ENCODE data around the gene SLC26A9.

The SLC26A9 gene

DNA sequence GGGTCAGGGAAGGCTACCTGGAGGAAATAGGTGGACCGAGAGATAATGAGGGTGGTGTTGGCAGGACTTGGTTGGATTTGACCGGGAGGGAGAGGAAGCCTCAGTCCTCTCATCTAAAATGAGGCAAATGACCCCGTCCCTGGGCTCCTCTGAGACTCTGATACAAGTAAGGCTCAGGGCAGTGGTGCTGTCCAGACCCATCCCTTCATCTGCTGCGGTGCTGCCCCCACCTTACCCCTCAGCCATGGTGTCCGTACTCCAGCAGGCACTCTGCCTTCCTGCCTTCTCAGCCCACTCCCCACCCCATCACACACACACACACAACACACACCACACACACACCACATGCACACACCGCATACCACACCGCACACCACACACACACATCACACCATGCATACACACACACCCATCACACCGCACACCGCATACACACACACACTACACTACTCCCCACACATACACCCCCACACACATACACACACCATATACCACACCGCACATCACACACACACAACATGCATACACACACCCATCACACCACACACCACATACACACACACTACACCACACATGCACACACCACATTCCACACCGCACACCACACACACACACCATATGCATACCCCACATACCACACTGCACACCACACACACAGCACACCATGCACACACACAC, 29.4 kb upstream of the SLC26A9 start:
- DNase-seq (ENCODE audit: low spot score): no peak

DNA sequence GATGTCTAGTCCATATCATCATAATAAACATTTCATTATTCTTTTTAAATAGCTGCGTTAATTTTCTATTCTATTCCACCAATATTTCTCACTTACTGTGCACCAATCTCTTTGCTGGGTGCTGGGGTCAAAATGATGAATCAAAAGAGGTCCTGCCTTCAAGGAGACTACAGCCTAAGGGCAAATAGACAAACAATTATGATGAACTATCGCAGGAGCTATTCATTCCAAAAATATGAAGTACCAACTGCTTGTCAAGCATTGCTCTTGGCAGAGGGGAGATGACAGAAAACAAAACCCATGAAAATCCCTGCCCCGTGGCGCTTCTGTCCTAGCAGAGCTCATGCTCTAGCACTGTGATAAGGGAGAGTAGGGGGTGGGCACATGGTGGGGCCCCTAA, 28.8 kb upstream of the SLC26A9 start:
- DNase-seq (ENCODE audit: low spot score): no peak

DNA sequence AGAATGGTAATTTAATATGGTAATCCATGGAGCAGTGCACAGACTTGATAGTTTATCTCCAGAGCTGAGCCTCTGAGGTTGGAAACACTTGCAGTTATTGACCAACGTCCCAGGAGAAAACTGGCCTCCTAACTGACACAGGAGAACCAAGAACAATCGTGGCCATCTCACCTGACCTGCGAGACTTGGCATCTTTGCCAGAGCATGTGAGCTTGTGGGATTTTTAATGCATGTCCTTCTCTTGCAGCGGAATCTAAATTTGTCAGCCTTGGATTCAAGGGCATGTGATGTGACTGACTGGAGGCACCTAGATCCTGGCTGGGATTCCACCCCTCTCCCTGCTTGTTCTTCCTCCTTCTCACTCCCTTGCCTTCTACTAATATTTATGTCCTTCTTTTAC, 27.8 kb upstream of the SLC26A9 start:
- no peak for DNase-seq (ENCODE audit: low spot score)

DNA sequence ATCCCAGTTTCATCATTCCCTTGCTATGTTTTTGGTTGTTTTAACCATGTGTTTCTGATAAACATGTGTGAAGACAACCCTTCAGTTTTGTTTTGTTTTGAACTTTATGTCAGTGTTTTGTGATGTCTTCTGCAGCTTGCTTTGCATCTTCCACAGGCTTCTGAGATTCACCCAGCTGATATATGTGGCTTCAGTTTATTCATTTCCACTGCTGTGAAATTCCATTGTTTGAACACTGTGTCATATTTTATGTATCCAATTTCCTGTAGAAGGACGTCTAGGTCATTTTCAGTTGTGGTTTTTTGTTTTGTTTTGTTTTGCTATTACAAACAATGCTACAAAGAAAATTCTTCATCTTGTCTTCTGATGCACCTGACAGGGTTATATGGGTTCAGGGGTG, 27.2 kb upstream of the SLC26A9 start:
- DNase-seq (ENCODE audit: low spot score): no peak

DNA sequence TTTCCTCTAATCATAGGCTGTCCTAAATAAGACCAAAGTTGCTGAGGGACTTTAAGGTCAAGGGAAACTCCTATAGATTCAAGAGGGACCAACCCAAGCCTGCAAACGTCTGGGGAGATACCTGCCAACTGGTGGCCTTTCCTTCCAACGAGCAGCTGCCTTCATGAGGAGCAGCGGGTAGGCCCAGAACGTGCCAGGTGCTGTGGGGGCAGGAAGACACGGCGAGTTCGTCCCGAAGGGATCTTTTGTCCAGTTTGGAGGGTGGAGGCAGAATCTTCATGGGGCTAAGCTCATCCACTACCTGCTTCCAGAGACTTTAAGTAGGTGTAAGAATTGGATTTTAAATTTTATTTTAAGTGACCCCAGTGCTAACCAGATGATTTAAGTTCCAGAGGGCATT, 26.0 kb upstream of the SLC26A9 start:
- no peak for DNase-seq (ENCODE audit: low spot score)

DNA sequence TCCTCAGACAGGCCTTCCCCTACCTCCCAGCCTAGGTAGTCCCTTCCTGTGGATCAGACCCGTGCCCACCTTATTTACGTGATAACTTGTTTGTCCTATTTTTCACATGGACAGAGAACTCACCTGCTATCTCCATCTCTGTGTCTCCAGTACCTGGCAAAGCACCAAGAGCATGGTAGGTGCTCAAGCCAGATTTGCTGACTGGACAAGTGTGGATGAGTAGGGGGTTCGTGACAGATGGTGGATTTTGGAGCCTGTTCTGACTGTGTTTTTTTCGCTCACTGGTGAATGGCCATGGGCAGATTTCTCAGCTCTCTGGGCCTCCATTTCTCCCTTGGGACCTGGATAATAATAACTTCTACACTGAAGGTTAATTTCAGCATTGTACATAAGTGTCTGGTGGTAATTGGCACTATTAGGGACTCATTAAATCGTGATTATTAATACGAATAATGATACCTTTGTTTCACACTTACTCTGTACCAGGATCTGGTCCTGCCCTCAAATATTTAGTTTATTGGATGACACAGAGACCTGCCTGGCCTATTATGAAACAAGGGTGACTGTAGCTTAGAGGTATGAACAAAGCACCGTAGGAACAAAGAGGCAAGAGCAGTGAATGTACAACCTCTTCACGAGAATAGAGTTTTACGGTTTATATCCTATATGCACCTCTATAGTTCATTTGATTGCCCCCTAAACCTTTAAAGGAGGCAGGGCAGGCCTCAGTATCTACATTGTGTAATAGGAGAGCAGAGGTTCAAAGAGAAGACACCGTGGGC, 24.5 kb upstream of the SLC26A9 start:
- no peak for DNase-seq (ENCODE audit: low spot score)

DNA sequence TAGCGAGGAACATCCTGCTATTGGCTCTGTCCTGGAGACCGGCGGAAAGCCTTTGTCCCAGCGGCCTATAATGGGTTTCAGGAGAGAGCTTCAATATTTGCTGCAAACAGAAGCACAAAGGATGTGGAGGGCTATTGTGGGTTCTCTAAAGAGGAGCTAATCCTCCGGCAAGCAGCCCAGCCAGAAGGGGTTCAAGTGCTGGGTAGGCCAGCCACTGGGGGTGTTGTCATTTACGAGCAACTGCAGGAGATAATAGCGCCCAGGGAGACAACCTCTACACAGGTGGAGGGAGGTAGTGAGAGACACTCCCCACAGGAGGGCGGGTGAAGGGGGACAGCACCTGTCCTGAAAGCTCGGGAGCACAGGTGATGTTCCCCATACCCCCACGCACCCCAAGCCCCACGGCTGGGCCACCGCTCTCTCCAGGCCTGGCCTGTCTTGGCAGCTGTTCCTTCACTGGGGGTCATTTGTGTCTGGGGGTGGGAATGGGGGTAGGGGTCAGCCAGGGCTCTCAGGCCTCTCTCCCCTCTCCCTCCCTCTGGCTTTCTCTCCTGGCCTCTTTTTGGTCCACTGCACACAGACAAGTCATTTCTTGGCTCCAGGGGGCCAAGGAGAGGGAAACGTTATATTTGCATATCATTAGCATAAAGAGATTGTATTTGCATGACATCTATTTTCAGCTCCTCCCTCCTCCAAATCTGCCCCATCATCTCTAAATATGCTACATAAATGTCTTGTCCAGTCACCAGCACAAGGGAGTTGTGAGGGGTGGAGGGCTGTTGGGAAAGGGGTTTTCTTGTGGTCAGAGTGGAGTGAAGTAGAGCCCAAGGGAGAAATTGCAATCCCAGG, 22.0 kb upstream of the SLC26A9 start:
- no peak for DNase-seq (ENCODE audit: low spot score)

DNA sequence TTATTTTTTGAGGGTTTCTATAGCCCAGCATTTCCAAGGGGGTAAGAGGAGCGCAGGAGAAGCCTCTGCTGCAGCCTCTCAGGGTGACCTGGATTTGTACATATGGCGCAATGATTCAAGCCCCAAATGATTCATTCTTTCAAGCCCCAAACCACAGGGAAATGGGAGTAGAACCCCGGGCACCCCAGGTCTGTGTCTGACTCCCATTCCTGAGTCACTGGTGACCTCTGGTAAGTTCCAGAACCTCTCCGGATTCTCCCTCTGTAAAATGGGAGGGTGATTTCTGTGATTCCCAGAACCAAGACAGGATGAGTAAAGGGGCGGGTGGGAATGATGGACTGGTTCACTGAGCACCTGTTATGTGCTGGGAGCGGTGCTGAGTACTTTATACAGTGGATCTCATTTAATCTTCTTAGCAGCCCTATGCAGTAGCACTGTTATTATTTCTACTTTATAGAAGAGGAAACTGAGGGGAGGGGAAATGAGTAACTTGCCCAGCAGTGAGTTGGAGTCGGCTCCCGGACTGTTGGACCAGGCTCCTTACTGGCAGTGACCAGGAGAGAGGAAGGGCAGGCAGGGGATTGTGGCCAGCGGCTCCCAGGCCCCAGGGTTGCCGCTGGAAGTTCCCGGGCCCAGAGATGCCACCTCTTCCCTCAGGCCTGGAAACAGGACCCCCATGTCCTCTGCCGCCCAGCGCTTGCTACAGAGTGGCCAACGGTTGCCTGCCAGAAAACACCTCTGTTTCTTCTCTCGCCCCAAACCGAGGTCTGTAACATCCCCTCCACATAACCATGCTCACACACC, 20.3 kb upstream of the SLC26A9 start:
- no peak for DNase-seq (ENCODE audit: low spot score)

DNA sequence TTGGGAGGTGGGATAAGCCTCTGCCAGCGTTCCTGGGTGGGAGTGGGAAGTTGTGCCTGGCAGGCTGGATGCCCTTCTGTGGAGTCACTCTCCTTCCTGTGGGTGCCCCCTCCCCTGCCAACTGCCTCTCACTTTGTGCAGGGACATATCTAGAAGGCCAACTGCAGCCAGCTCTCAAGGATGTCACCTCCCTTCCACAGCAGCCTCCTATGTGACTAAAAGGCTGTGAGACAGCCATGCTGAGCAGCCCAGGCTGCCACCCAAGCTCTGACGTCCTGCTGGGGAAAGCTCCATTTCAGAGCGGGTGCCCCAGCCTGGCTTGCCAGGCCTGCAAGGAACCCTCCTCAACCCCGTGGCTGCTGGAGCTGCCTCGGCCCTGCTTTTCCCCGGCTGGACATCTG, 19.6 kb upstream of the SLC26A9 start:
- DNase-seq (ENCODE audit: low spot score): no peak

DNA sequence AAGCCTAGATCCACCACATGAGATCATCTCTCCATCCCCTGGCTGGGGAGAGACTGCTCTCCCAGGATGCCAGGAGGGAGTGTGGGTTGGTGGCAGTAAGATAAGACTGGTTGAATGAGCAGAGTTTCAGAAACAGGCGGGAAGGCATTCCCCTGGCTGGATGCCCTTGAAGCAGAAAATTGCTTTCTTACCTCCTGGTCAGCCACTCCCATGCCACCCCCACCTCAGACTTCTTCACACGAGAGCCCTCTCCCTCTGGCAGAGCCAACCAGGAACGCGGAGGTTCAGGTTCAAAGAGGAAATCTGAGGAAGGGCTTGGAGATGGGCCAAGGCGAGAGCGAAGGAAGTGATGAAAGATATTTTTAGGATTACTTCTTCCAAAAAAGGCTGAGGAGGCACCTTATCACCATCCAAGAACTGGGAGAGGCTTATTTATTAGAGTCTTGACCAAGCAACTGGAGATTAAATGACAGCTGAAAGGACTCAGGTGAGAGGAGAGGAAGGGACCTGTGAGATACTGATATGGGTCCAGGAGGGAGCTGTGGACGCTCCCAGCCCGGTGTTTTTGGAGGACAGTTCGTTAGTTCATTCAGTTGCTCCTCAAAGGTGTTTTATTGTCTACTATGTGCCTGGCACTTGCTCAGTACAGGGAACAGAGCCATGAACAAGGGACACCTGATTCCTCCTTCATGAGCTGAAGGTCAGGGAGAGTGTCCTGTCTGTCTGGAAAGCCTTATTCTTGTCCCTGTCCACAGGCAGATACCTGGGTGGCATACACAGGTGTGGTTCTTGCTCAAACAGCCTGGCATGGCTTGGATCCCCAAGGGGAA, 18.9 kb upstream of the SLC26A9 start:
- no peak for DNase-seq (ENCODE audit: low spot score)

DNA sequence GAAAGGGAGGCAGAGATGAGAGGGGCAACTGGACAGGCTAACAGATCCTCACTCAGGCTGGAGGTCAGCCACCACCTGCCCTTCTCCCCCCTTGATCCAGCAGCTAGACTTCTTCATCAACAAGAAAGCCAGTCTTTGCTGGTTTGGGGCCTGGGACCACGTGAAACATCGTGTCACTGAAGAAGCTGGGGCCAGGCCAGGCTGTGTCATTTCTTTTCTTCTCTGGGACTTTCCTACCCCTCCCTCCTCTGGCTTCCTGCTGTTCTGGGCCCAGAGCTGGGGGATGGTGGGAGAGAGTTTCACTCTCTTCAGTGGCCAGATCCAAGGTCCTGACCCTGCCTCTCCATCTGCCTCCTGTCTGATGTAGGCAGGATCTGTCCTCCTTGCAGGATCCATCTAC, 18.1 kb upstream of the SLC26A9 start:
- DNase-seq (ENCODE audit: low spot score): no peak

DNA sequence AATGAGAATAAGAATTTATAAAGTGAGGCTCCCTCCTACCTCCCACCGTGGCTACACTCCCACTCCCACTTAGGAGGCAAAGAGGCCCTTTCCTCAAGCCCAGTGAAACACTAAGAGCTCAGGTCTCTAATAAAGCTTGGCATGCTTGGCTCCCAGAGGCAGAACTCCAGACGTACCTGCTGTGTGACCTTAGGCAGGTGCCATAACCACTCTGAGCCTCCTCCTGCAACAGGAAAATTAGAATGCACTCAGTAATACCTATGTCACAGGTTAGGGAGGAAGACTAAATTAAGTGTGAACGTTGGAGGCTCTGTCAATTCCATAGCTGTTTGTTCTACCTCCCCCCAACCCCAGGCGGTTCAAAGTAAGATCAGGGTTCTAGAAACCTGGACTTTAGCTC, 16.5 kb upstream of the SLC26A9 start:
- no peak for DNase-seq (ENCODE audit: low spot score)

DNA sequence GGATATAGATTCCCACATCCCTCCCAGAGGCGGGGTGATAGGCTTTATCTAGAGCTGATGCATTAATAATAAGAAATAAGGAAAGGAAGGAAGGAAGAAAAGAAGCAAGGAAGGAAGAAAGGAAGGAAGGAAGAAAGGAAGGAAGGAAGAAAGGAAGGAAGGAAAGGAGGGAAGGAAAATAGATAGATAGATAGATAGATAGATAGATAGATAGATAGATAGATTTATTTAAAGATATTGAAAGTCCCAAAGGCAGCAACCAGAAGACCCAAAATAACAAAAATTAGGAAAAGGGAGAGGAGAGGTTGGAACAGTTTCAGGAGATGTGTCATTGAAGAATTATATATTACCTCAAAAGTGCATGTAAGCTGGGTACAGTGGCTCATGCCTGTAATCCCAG, 12.2 kb upstream of the SLC26A9 start:
- DNase-seq (ENCODE audit: low spot score): no peak

DNA sequence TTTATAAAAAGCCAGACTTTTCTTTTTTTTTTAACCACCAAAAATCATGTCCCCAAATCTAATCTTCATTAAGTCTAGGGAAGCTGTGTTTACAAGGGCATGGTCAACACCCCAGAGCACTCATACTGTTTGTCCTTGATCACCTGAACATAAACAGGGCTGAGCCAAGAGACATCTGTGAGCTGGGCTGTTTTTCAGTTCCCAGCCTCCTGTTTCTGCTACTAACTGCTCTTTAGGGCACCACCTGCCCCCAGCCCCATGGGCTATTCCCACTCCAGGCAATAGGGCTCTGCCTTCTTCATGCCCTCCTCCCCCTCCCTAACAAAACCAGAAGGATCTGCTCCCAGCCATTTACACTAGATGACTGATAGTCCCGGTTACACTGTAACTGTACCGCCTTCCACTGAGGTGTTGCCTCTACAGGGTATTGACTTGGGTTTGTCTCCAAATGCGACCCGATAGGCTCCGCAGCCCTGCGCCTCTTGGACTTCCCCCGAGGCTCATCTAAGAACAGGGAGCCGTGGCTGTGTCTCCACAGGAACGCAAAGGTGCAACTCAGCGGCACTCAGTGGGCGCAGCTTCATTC, 11.7 kb upstream of the SLC26A9 start:
- no peak for DNase-seq (ENCODE audit: low spot score)

DNA sequence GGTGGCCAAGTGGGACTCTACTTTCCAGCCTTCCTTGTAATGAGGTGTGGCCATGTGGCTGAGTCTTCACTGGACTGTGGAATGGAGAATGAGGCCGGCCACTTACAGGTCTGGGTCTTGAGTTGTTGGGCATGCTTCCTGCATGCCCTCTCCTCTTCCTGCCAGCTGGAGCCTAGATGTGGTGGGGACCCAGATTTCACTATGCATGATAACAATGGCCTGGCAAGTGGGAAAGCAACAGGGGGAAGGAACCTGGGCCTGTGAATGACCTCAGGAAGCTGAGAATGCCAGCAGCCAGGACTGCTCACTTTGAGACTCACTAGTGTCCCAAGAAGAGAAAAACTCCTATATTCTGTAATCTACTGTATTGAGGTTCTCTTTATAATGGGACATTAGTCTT, 8.5 kb upstream of the SLC26A9 start:
- DNase-seq (ENCODE audit: low spot score): no peak

DNA sequence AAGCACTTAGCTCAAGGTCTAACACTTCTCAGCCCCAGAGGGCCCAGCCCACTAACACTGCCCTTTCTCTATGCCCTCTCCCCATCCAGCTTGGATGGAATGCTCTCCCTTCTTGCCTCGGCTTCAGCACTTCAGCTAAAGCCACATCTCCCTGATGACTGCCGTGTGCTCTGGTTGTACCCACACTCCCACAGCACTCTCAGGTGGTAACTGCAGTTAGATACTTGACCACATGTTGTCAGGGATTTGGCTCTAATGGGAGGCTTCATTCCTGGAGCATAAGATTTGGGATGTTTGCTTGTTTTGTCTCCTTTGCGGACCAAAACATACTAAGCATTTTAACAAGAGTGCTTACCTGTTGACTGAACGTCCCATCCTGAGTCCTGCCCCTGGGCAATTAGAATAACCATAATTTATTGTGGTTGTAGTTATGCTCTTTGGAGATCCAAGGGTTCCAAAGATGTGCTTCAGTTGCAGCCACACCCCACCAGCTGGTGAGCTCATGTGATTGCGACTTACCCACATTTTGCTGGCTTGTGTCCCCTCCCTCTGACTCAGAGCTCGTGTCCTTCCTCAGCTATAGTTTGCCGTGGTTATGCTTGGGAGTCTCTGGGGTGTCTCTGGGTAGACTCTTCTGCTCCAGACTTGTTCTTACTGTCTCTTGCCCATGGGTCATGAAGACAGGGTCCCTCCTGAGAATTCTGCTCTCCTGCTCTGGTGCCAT, 7.7 kb upstream of the SLC26A9 start:
- DNase-seq (ENCODE audit: low spot score): no peak

DNA sequence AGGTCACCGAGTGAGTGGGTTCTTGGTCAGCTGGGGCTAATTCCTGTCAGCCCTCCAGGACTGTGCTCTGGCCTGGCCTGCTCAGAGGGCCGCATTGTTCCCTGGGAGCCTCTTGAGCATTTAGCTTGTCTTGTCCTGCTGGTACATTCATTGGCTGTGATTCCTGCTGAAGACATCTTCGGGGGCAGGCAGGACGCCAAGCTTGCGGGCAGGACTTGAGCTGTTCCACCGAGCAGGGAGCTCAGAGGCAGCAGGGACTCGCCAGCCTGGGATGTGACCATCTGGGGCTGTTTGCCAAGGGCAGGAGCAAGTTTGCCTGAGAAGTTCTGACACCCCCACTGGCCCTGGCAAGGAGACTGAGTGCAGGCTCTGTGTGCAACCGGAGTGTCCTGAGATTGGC, 7.0 kb upstream of the SLC26A9 start:
- DNase-seq (ENCODE audit: low spot score): no peak

DNA sequence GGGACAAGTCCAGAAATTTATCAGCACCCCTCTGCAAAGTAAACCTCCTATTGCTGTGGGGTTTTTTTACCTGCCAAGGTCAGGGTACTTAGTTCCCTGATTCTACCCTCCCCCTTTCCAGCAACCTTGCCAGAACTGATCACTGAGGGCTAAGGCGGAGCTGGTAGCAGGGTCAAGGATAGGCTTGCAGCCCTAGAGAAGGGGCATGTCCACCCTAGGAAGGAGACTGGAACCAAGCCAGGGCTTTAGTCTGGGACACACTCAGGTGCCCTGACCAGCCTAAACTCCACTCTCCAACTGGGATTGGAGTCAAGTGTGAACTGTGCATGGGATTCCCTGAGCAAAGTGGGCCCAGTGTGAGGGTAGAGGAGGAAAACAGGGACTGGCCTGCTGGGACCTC, 6.5 kb upstream of the SLC26A9 start:
- DNase-seq (ENCODE audit: low spot score): no peak

DNA sequence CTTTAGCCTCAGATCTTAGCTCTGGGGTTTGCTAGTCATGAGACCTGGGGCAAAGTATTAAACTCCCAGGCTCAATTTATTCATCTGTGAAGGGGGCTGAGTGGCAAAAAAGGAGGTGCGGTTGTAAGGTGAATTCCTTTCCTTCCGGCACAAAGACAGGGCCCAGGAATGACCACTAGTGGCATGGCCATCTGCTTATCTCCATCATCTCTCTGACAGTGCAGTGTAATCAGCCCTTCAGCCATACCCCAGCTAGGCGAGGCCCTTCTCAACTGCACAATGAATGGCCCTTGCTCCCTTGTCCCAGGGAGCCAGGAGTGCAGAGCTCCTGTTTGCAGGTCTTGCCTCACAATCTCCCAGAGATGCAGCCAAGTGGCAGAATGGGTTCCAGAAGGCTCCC, 5.6 kb upstream of the SLC26A9 start:
- no peak for DNase-seq (ENCODE audit: low spot score)

DNA sequence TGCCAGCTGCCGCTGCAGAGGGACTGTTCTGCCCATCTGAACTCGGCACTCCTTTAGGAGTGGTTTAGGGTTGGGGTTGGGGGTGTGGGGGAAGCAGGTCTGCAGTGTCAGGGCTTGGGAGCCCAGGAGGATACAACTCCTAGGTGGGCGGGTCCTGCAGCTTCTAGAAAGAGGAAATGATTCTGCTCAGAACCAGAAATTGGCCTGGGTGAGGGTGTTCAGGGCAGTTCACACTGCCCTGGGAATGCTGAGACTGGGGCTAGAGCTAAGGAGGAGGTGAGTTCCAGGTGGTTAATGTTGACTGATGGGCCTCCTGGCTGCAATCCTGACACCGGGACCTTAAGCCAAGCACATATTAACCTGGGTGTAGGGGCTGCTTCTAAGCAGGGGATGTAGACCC, 4.8 kb upstream of the SLC26A9 start:
- peak; percentile 36 for DNase-seq (ENCODE audit: low spot score)
